Mucosa of stomach (tissue), 1 donor: ENCODE data around the gene C1QBP.

Experiments
- H3K27me3 ChIP-seq: one replicate; pipeline ENCODE4 v1.7.0; 2013; ENCODE audit warnings: mild to moderate bottlenecking, low read length; ENCODE audit not compliant: control insufficient read depth, insufficient read depth
- H3K36me3 ChIP-seq: one replicate; pipeline ENCODE4 v1.7.0; 2013; ENCODE audit warnings: low read length; ENCODE audit not compliant: control insufficient read depth, insufficient read depth
- H3K4me1 ChIP-seq: one replicate; pipeline ENCODE4 v1.7.0; 2013; ENCODE audit warnings: mild to moderate bottlenecking, low read length; ENCODE audit not compliant: control insufficient read depth, insufficient read depth
- H3K4me3 ChIP-seq: one replicate; pipeline ENCODE4 v1.7.0; 2013; ENCODE audit warnings: low read length
- H3K9ac ChIP-seq: one replicate; pipeline ENCODE4 v1.7.0; 2013; ENCODE audit warnings: mild to moderate bottlenecking, low read length, moderate library complexity
- H3K9me3 ChIP-seq: one replicate; pipeline ENCODE4 v1.7.0; 2013; ENCODE audit warnings: mild to moderate bottlenecking, low read length, moderate library complexity; ENCODE audit not compliant: control insufficient read depth
- donor health status: Pancreatic carcinoma.

The C1QBP gene

DNA sequence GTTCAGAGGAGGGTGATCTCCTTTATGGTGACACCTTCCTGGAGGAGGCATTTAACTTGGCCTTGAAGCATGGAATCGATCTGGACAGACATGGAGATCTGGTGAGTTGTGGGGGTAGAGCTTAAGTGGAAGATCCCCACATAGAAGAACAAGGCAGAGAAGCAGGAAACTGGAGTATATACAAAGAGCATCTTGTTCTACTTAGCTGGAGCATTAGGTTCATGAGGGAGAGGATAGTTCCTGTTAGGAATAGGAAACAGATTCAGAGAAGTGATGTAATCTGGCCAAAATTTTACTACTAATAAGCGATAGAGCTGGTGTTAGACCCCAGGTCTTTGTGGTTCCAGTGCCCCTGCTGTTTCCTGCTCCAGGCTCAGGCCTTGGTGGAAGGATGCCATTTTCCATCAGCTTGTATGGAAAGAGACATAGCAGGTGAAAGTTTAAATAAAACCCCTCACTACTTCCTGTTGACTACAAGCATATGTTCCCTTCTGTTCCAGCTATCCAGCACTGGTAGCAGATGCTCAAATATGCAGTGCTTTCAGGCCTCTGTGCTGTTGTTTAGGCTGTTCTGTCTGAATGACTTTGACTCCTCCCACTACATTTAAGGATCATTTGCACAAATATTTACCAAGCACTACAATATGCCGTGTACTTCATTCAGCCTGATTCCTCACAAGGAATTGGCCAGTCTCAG, 9.6 kb downstream of the C1QBP start:
- Histone ChIP-seq H3K4me3 (no peak overlapping the region), H3K4me1 (peaks cover 13% of the 10 kb centered on the region), H3K9ac (no peak overlapping the region), H3K27me3 (no peaks in the 10 kb centered on the region), H3K36me3 (peaks cover 24% of the 10 kb centered on the region), H3K9me3 (no peaks in the 10 kb centered on the region)

DNA sequence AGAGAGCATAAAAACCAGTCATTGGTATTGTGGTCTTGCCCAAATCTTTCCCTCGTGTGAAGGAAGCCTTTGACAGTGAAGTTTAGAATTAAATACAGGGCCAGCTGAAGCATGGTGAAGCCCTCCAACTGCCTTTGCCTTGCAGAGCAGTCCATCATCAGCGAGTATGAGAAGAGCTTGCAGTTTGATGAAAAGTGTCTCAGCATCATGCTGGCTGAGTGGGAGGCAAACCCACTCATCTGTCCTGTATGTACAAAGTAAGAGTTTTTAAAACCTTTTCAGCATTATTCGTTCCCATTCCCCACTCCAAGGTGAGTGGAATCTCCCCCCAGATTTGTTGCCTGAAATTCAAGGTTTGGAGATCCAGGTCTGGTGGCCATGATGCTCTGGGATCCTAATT, 13.1 kb downstream of the C1QBP start:
- H3K9ac ChIP-seq = no peak overlapping the region
- no peak overlapping the region for H3K4me3 ChIP-seq
- H3K4me1 ChIP-seq = peaks cover 27% of the 10 kb centered on the region
- H3K27me3 ChIP-seq = no peaks in the 10 kb centered on the region
- no peaks in the 10 kb centered on the region for H3K9me3 ChIP-seq
- H3K36me3 ChIP-seq = peaks cover 18% of the 10 kb centered on the region

DNA sequence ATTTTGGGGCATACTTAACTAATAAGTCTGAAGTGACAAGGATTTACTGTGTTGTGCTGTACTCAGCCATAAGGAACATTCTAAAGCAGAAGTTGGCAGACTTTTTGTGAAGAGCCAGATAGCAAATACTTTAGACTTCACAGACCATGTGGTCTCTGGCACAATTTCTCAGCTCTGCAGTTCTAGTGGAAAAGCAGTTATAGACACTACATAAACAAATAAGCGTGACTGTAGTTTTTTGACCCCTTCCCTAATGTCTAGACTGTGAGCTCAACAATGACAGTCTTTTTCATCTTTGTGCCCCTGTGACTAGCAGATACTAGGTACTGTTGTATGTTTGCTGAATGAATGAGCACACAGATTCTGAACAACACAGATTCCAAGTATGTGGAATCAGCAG, 14.0 kb downstream of the C1QBP start:
- no peaks in the 10 kb centered on the region for H3K9me3 ChIP-seq
- H3K36me3 ChIP-seq = peaks cover 18% of the 10 kb centered on the region
- peaks cover 26% of the 10 kb centered on the region for H3K4me1 ChIP-seq
- no peak overlapping the region for H3K9ac ChIP-seq
- no peak overlapping the region for H3K4me3 ChIP-seq
- no peaks in the 10 kb centered on the region for H3K27me3 ChIP-seq

DNA sequence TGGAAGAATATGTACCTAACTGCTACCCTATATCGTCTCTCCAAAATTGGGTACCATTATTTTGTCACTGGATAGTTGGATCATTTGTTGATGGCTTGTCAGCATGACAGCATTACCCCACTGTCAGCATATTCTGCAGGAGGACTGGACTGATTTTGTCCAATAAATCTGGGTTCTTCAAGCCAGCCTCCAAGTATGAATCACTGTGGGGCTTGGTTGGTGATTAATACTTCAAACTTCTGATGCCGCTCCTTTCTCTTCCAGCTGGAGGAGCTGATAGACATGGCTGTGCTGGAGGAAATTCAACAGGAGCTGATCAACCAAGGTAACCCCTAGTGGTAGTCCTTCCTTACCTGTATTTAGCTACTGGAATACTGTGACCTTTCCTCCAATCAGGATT, 16.4 kb downstream of the C1QBP start:
- Histone ChIP-seq H3K27me3 (no peaks in the 10 kb centered on the region), H3K36me3 (peaks cover 18% of the 10 kb centered on the region), H3K9ac (no peak overlapping the region), H3K4me3 (no peak overlapping the region), H3K9me3 (no peaks in the 10 kb centered on the region), H3K4me1 (peaks cover 21% of the 10 kb centered on the region)

DNA sequence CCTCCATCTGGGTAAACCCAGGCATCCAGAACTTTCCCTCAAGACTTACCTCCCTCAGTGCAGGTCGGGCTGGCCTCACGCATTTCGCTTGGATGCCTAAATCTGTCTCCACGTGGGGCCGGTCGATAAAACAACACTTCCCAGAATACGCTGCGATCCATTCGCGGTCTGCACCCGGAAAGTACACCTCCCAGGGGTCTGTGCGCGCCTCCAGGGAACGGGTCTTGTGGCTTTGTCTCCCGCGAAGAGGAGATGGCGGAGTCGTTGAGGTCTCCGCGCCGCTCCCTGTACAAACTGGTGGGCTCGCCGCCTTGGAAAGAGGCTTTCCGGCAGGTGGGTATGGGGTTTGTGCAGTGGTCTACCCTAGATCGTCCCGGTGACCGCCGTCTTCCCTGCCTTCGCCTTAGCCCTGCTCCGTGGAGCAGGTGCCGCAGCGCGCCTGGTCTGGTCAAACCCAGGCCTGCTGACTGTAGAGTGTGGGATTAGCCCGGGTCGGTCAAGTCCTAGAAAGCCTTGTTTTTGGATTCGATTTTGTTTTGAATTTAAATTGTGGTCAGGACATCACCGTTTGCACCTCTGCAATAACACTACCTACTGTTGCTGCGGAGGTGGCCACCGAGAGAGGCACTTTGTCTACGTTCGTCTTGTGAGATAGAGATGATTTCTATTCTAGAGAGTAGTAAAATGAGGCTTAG, 18.8 kb downstream of the C1QBP start, which contains the start of gene RPAIN:
Gene RPAIN (plus strand): TSS at position 224 of the 695 bp plus-strand sequence. CDS start 29 bp downstream, at position 253.
- Histone ChIP-seq H3K36me3 (peaks cover 9% of the 10 kb centered on the region), H3K27me3 (no peaks in the 10 kb centered on the region), H3K4me1 (peaks cover 33% of the 10 kb centered on the region), H3K9me3 (no peaks in the 10 kb centered on the region), H3K4me3 (peak within 1 kb of the TSS; percentile 72), H3K9ac (peak within 1 kb of the TSS; percentile 89)

DNA sequence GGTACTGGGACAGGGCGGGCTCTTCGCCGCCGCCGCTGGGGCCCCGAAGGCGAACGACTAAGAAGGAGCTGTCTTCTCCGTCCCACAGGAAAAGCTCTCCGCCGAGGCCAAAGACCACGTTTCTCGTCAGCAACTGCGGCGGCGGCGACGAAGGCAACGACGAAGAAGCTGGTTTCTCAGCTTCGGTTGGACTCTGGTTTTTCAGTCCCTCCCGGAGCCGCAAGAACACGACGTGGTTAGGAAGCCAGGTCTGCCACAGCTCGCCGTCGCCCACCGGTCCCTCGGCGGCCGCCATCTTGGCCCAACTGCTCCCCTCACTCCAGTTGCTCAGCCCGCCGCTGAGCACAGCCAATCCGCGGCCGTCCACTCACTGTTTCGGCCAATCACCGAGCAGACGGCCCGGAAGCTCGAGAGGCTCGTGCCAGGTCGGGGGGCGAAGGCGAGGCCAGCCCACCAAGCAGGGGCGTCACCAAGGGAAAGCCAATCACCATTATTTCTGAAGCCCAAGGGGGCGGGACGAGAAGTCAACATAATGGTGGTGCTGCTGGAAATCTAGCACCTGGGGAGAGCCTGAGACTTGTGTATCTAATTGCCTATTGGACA, 19.5 kb downstream of the C1QBP start, which contains the start of gene NUP88:
Gene NUP88 (minus strand): TSS at position 307 of the 603 bp plus-strand sequence. CDS start 12 bp downstream, at position 295.
- H3K36me3 ChIP-seq = peaks cover 9% of the 10 kb centered on the region
- peaks cover 33% of the 10 kb centered on the region for H3K4me1 ChIP-seq
- peak within 1 kb of the TSS; percentile 72 for H3K4me3 ChIP-seq
- peak within 1 kb of the TSS; percentile 89 for H3K9ac ChIP-seq
- H3K9me3 ChIP-seq = no peaks in the 10 kb centered on the region
- H3K27me3 ChIP-seq = no peaks in the 10 kb centered on the region

DNA sequence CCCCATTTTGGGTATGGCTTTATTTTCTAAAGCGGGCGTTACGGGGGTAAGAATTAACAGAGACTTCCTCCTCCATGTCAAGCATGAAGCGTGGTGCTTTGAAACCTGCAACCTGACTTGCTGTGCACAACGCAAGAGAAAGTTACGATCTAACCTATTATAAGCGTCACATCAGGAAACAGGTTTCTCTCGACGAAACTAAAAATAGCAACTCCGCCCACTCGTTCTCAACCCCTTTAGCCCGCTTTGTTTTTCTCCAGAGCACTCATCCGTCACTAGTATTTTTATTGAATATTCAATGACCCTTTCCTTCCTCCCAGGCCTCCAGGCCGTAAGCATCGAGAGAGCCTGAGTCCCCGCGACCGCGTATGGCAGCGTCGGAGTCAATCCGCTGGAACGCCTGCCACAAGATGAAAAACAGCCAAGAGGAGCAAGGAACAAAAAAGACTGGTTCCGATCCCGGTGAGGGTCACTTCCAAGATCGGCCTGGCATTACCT, 20.0 kb downstream of the C1QBP start:
- H3K4me3 ChIP-seq = peak overlapping the region; percentile 72
- no peaks in the 10 kb centered on the region for H3K27me3 ChIP-seq
- peak overlapping the region; percentile 89 for H3K9ac ChIP-seq
- H3K36me3 ChIP-seq = peaks cover 9% of the 10 kb centered on the region
- peaks cover 36% of the 10 kb centered on the region for H3K4me1 ChIP-seq
- no peaks in the 10 kb centered on the region for H3K9me3 ChIP-seq

DNA sequence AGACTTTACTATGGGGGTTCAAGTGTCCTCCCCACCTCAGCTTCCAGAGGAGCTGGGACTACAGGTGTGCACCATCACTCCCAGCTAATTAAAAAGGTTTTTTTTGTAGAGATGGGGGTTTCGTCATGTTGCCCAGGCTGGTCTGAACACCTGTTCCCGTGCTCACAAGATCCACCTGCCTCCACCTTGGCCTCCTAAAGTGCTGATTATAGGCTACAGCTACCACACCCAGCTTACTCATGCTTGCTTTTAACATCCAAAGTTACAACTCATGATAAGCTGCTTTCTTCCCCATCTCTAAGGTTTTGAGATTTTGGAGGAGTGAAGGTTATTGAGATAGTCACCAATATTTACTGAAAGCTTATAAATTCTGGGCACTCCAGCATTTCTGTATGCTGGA, 22.1 kb downstream of the C1QBP start:
- Histone ChIP-seq H3K27me3 (no peaks in the 10 kb centered on the region), H3K4me3 (no peak overlapping the region), H3K36me3 (no peaks in the 10 kb centered on the region), H3K9me3 (no peaks in the 10 kb centered on the region), H3K9ac (no peak overlapping the region), H3K4me1 (peaks cover 30% of the 10 kb centered on the region)

DNA sequence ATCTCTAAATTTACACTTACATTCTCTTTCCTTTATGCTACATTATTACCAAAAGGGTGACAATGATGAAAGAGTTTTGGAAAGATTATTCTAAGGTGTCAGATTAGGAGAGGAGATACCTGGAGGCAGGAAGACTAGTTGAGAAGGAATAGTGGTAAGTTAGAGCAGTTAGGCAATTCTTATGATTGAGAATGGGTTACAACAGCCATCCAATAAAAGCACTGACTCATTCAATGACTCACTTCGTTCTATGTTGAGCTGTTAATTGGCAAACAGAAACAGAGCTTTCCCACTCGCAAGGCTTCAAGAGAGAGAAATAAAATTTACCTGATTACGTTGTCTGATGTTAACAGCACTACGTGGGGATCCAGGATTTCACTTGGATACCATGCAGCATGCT, 25.3 kb downstream of the C1QBP start:
- no peaks in the 10 kb centered on the region for H3K27me3 ChIP-seq
- peak overlapping the region; percentile 16 for H3K9ac ChIP-seq
- H3K36me3 ChIP-seq = peaks cover 2% of the 10 kb centered on the region
- peaks cover 27% of the 10 kb centered on the region for H3K4me1 ChIP-seq
- H3K4me3 ChIP-seq = no peak overlapping the region
- H3K9me3 ChIP-seq = no peaks in the 10 kb centered on the region

DNA sequence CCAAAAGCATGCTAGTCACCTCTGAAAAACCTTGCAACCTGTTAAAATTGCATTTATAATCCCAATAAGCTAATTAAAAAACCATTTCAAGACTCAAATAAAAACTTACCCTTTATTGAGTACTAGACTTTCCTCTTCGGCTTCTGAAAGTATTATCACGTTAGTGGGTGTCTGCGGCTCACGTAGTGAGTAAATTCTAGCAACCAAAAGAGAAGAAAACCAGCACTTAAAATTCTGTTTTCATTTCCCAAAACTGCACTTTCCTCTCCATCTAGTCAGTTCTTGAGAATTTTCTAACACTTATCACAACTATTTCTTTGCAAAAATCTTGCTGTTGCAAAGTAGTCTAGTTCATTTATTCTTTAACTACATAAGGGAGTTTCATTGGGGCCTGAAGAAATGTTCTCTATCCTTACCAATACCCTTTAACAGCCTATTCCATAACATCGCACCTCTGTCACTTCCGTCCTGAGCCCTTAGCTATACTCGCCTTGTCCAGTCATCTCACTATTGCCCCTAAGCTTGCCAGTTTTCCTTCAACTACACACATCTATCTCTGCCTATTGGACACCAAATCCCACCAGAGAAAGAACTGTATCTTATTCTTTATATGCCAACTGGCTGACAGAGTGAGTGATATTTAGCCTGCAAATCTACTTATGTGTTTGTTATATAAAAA, 28.2 kb downstream of the C1QBP start:
- no peaks in the 10 kb centered on the region for H3K9me3 ChIP-seq
- peaks cover 13% of the 10 kb centered on the region for H3K36me3 ChIP-seq

DNA sequence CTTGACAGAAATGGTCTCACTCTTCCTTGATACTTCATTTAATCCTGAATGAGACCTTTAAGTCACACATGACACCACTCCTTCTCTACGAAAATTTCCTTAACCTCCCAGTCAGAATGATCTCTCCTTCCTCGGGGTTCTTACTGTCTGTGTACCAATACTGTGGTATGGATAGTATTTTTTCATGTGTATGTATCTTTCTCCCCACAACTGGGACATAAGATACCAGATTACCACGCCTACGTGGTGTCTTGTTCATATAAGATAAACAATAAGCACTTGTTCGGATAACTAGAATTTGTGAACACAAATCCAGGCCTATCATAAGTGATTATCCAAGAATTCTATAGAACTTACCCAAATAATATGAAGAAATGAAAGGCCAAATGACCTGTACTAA, 30.8 kb downstream of the C1QBP start:
- Histone ChIP-seq H3K36me3 (peaks cover 25% of the 10 kb centered on the region), H3K4me3 (no peak overlapping the region), H3K27me3 (no peaks in the 10 kb centered on the region), H3K9ac (no peak overlapping the region), H3K4me1 (peaks cover 11% of the 10 kb centered on the region), H3K9me3 (no peaks in the 10 kb centered on the region)

More for the DNA sequence above, 28.2 kb downstream of the C1QBP start:
- no peaks in the 10 kb centered on the region for H3K27me3 ChIP-seq
- no peak overlapping the region for H3K4me3 ChIP-seq
- peaks cover 12% of the 10 kb centered on the region for H3K4me1 ChIP-seq
- H3K9ac ChIP-seq = no peak overlapping the region
